ENCODE data around the gene ISG15. TPM values are rescaled to one million over a fixed set of nuclear protein-coding genes. Genes with fewer than 3 reads are reported as not detected.

Gene ISG15
- total RNA-seq, 1 experiment from 2014 or later, result 140 TPM

GRCh38 chr1:975365-975764 is 37.9 kb upstream of the ISG15 start (continued):
- TF ChIP-seq EZH2 (IDR thresholded peaks at IDR 0.05), result no peak

- ChIA-PET CTCF (interaction anchor here (0.7 to 1.2 kb wide), 4 partner anchors 9 to 316 kb away, joined by 3 to 5 read pairs (median 5); partner anchors contain the start of gene PLEKHN1), RAD21 (ENCODE audit: low non-redundant PET in 1 of 2, low total read pairs in 2 of 2, uncharacterized antibody in 2 of 2, unreplicated experiment in 2 of 2) (interaction anchor here (0.6 kb wide), 2 partner anchors 9 to 107 kb away, joined by 3 to 5 read pairs; no protein-coding TSS in a partner anchor), POLR2A (interaction anchor here (1.1 to 1.5 kb wide), 2 partner anchors 9 to 24 kb away, joined by 3 to 11 read pairs; partner anchors contain the start of gene HES4)
- no peak overlapping the region for H2AFZ ChIP-seq (ENCODE audit: low read depth, low read length, poor library complexity, severe bottlenecking)
- H4K20me1 ChIP-seq (ENCODE audit: insufficient read depth), result no peaks in the 10 kb centered on the region
- no TSS peak for BruUV-seq (replicated peaks)
- H3K4me2 ChIP-seq (ENCODE audit: low read length), result peak overlapping the region; percentile 97
- H3K9ac ChIP-seq (ENCODE audit: low read length), result peak overlapping the region; percentile 63
- peak; percentile 85 for ATAC-seq
- intact Hi-C loops (cut with micrococcal nuclease), result loop anchor here (5.0 kb wide), 1 partner anchor 141 kb away; the partner anchor contains the start of gene C1orf159
- peak overlapping the region; percentile 93 for H3K27ac ChIP-seq (ENCODE audit: low read depth, low read length)
- no peaks in the 10 kb centered on the region for H3K9me2 ChIP-seq (ENCODE audit: insufficient read depth)
- peak overlapping the region; percentile 46 to 58 for H3K4me3 ChIP-seq (replicated peaks in 1 of 2; ENCODE audit: low read depth in 1 of 2, low read length in 2 of 2)
- no peaks in the 10 kb centered on the region for H3K36me3 ChIP-seq (ENCODE audit: control insufficient read depth in 1 of 2, insufficient read depth in 2 of 2, low read length in 2 of 2)
- H3K4me1 ChIP-seq (ENCODE audit: control insufficient read depth in 1 of 2, insufficient read depth in 2 of 2, low read length in 2 of 2), result peaks cover 10 to 22% of the 10 kb centered on the region in 2 experiments
- DNase-seq (ENCODE audit: low read depth, low spot score), result peak; percentile 41
- no peaks in the 10 kb centered on the region for H3K9me3 ChIP-seq (ENCODE audit: control insufficient read depth in 1 of 2, insufficient read depth in 1 of 2, low read depth in 1 of 2, low read length in 2 of 2)
- H3K79me2 ChIP-seq (ENCODE audit: insufficient read depth, low read length), result no peaks in the 10 kb centered on the region
- H3K27me3 ChIP-seq (ENCODE audit: insufficient read depth, low read length), result no peaks in the 10 kb centered on the region
- TF ChIP-seq EGR1 (IDR thresholded peaks at IDR 0.05; ENCODE audit: low read depth), result no peak
- no peak for TF ChIP-seq POLR2A (IDR thresholded peaks at IDR 0.05; ENCODE audit: borderline replicate concordance, extremely low read depth, insufficient read depth, insufficient read length)
- TF ChIP-seq CTCF (IDR thresholded peaks at IDR 0.05 in 2 of 3, conservative IDR thresholded peaks at IDR 0.05 in 1 of 3; ENCODE audit: borderline replicate concordance in 1 of 3, insufficient read depth in 1 of 3, low read depth in 2 of 3, low read length in 2 of 3), result peak in 2 of 3 experiments; percentile 36 to 59; a peak in 4 of 6 replicates
- no peak for TF ChIP-seq JUND (IDR thresholded peaks at IDR 0.05)
- TF ChIP-seq POLR2AphosphoS5 (IDR thresholded peaks at IDR 0.05; ENCODE audit: low read depth, low read length), result peak; percentile 66
- no peak; the same call in 1 of the 2 replicates for TF ChIP-seq MAX (IDR thresholded peaks at IDR 0.05)
- no peak for TF ChIP-seq EZH2 (IDR thresholded peaks at IDR 0.05)
- TF ChIP-seq ATF3 (IDR thresholded peaks at IDR 0.05), result no peak
- TF ChIP-seq ZNF274 (IDR thresholded peaks at IDR 0.05; ENCODE audit: low read depth, low read length), result no peak
- TF ChIP-seq REST (IDR thresholded peaks at IDR 0.05; ENCODE audit: low read depth), result no peak
- TF ChIP-seq SRF (IDR thresholded peaks at IDR 0.05; ENCODE audit: low read depth), result no peak
- no peak; the same call in 1 of the 2 replicates for TF ChIP-seq SP1 (IDR thresholded peaks at IDR 0.05; ENCODE audit: low read depth)
- no peak for TF ChIP-seq ZBTB33 (IDR thresholded peaks at IDR 0.05; ENCODE audit: extremely low read depth, insufficient replicate concordance, low read length)
- no peak for TF ChIP-seq FOSL1 (IDR thresholded peaks at IDR 0.05; ENCODE audit: low read depth)
- no peak for TF ChIP-seq CBX3 (IDR thresholded peaks at IDR 0.05; ENCODE audit: low read depth)
- peak; percentile 71 for TF ChIP-seq RAD21 (IDR thresholded peaks at IDR 0.05; ENCODE audit: low read depth)
Observed at GRCh38 chr1:975896-976683, 37.2 kb upstream of the ISG15 start.
